ENCODE results near the gene IQGAP2. TPM values are rescaled to one million over a fixed set of nuclear protein-coding genes. Genes with fewer than 3 reads are reported as not detected.

IQGAP2 gene
- total RNA-seq, 4 donors from 2014 or later: 22.6 to 63.9 (median 28.3) TPM

- no peak for DNase-seq (ENCODE audit: low spot score)
- TF ChIP-seq CTCF (IDR thresholded peaks at IDR 0.05): no peak
- ATAC-seq (ENCODE audit: low FRiP score): no peak
Measured at GRCh38 chr5:76720988-76721569, 318.0 kb downstream of the IQGAP2 start.

- DNase-seq (ENCODE audit: low spot score): no peak
- no peak for ATAC-seq (ENCODE audit: low FRiP score)
- TF ChIP-seq CTCF (IDR thresholded peaks at IDR 0.05): no peak
Measured at GRCh38 chr5:76723266-76723665, 320.2 kb downstream of the IQGAP2 start.

- TF ChIP-seq CTCF (IDR thresholded peaks at IDR 0.05): no peak
- ATAC-seq (ENCODE audit: low FRiP score) (no peak), DNase-seq (ENCODE audit: low spot score) (no peak)
Measured at GRCh38 chr5:76723906-76724305, 320.8 kb downstream of the IQGAP2 start.

GRCh38 chr5:76724871-76725270 is 321.8 kb downstream of the IQGAP2 start:
- DNase-seq (ENCODE audit: low spot score) (no peak), ATAC-seq (ENCODE audit: low FRiP score) (no peak)
- no peak for TF ChIP-seq CTCF (IDR thresholded peaks at IDR 0.05)

GRCh38 chr5:76728965-76729364 is 325.9 kb downstream of the IQGAP2 start:
- TF ChIP-seq CTCF (IDR thresholded peaks at IDR 0.05): no peak
- no peak for DNase-seq (ENCODE audit: low spot score)
- no peak for ATAC-seq (ENCODE audit: low FRiP score)

GRCh38 chr5:76729373-76730290 is 326.5 kb downstream of the IQGAP2 start:
- no peak for DNase-seq (ENCODE audit: low spot score)
- no peak for TF ChIP-seq CTCF (IDR thresholded peaks at IDR 0.05)
- ATAC-seq (ENCODE audit: low FRiP score): no peak

Measured in omental fat pad (tissue), 4 donors.